Small intestine (tissue), 7 donors: ENCODE results near the gene CACNB1. TPM values are rescaled to one million over a fixed set of nuclear protein-coding genes. Genes with fewer than 3 reads are reported as not detected.
"Not testable (repeated sequence)": the region's sequence is repeated elsewhere in the genome, so short reads cannot be mapped to it uniquely, and the experiment has no call there.

ENCODE experiments used
- DNase-seq, 2 donors: peaks; one replicate each; pipeline versions ENCODE4 v3.0.0 to v3.0.0-alpha.2; 2013
- FAIRE-seq: peaks from 2 replicates; lab custom pipeline; 2012; peaks lifted over from hg19 to GRCh38; lab: Jason Lieb, UNC
- H3K27ac ChIP-seq, 3 donors: one replicate each; pipeline ENCODE4 v1.5.1; 2013; ENCODE audit warnings: low read length in 2 of 3, mild to moderate bottlenecking in 2 of 3, control low read depth in 1 of 3, inconsistent platforms in 1 of 3, low read depth in 1 of 3, moderate library complexity in 1 of 3
- H3K27me3 ChIP-seq, 3 donors: one replicate each; pipeline ENCODE4 v1.6.1; 2013; ENCODE audit warnings: low read length in 3 of 3, inconsistent platforms in 1 of 3; ENCODE audit not compliant: control insufficient read depth in 3 of 3, insufficient read depth in 3 of 3
- H3K36me3 ChIP-seq, 3 donors: one replicate each; pipeline ENCODE4 v1.6.1; 2013; ENCODE audit warnings: low read length in 3 of 3, inconsistent platforms in 1 of 3, low read depth in 1 of 3, mild to moderate bottlenecking in 1 of 3, moderate library complexity in 1 of 3; ENCODE audit not compliant: control insufficient read depth in 3 of 3, insufficient read depth in 2 of 3
- H3K4me1 ChIP-seq, 3 donors: one replicate each; pipeline ENCODE4 v1.6.1; 2013; ENCODE audit warnings: low read length in 2 of 3, inconsistent platforms in 1 of 3, low read depth in 1 of 3, mild to moderate bottlenecking in 1 of 3, moderate library complexity in 1 of 3; ENCODE audit not compliant: control insufficient read depth in 3 of 3, insufficient read depth in 2 of 3
- H3K4me3 ChIP-seq, 3 donors: one replicate each; pipeline ENCODE4 v1.5.1; 2013; ENCODE audit warnings: low read length in 3 of 3, control low read depth in 1 of 3, inconsistent platforms in 1 of 3, low read depth in 1 of 3, mild to moderate bottlenecking in 1 of 3, moderate library complexity in 1 of 3
- H3K9me3 ChIP-seq, 2 donors: one replicate each; pipeline ENCODE4 v1.6.1; 2013; ENCODE audit warnings: low read depth in 1 of 2, low read length in 1 of 2; ENCODE audit not compliant: control insufficient read depth in 2 of 2, insufficient read depth in 1 of 2
- WGBS, 3 donors: extraction: QIAGEN DNeasy Blood & Tissue Kit; methylation state at CpG; one replicate each; pipeline ENCODE4 v1.1.7; 2013; 5-methylcytosine and 5-hydroxymethylcytosine counted together
- polyA plus RNA-seq, 4 donors: library from polyadenylated mRNA; stranded (reverse) in 3 of 4; unstranded in 1 of 4; fragments of 200-250 nt in 3 of 4; fragments of 120-200 nt in 1 of 4; gene quantifications; one replicate each; pipeline versions ENCODE4 v1.2.1 to v1.2.3, GENCODE V29; 2013
- donor health status: healthy with polysubstance abuse.
- donor health status: control.
- donor health status: control.
- donor health status: Bipolar disorder and iron deficiency.
- donor health status: healthy.

CACNB1 gene
- polyA plus RNA-seq, 4 donors = 0.45 to 3.7 (median 1.5) TPM

DNA sequence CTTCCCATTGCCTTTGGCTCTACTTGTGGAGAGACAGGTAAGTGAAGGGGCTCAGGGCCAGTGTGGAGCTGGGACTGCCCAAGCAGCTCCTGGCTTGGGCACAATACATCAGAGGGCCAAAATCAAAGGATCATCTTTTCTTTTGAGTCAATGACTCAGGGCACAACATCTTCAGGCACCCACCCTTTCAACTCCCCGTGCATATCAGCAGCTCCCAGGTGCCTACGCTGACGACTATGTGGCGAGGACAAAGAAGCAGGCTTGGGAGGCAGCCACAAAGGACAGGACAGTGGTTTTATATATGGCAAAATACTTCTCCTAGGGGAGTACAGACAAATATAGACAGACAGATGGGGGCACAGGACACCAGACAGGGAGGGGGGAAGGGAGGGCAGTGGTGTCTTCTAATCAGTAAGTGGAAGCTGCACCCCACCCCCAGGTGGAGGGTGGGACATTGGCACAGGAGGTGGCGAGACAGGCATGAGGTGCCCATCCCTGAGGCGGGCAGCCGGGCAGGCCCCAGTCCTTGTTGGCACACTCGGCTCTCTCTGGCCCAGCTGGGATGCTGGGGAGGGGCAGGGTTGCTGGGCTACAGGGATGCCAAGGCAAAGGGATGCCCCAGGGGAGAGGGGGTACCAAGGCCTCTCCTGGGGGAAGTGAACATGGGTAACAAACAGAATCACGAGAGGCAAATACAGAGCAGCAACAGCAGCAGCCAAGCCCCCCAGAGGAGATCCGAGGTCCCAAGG, 23.8 kb downstream of the CACNB1 start:
- peaks cover 0 to 6% (median 0%) of the 10 kb centered on the region in 3 donors for H3K27me3 ChIP-seq
- no peak for DNase-seq
- peaks cover 0 to 8% (median 0%) of the 10 kb centered on the region in 3 donors for H3K4me1 ChIP-seq
- WGBS, 3 donors = 53 to 63% (median 58%) methylated on average over 10 of the region's 10 CpGs
- no peak for FAIRE-seq
- H3K4me3 ChIP-seq = no peak overlapping the region
- H3K9me3 ChIP-seq = no peaks in the 10 kb centered on the region
- peaks cover 0 to 19% (median 0%) of the 10 kb centered on the region in 3 donors for H3K36me3 ChIP-seq
- no peak overlapping the region for H3K27ac ChIP-seq

DNA sequence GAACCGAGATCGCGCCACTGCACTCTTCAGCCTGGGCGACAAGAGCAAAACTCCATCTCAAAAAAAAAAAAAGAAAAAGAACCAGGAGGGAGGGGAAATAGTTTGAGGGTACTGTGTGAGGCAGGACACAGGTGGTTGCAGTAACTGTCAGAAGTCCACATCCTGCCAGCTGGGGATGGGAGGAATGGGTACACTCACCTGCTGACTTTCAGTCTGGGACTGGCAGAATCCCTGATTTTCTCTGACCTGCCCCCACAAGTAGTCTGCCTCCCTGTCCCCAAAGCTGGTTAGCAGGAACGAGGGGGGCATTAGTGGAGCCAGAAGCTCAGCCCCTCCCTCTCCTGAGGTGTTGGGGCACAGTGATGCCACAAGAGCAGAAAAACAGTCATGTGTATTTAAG, 24.4 kb downstream of the CACNB1 start:
- no peak for DNase-seq
- no peak for FAIRE-seq
- WGBS, 3 donors = 60 to 80% (median 71%) methylated on average over 5 of the region's 5 CpGs
- H3K9me3 ChIP-seq = no peaks in the 10 kb centered on the region
- H3K27ac ChIP-seq = no peak overlapping the region
- peaks cover 0 to 6% (median 0%) of the 10 kb centered on the region in 3 donors for H3K27me3 ChIP-seq
- no peak overlapping the region for H3K4me3 ChIP-seq
- H3K36me3 ChIP-seq = peaks cover 0 to 19% (median 0%) of the 10 kb centered on the region in 3 donors
- H3K4me1 ChIP-seq = peaks cover 0 to 6% (median 0%) of the 10 kb centered on the region in 3 donors

DNA sequence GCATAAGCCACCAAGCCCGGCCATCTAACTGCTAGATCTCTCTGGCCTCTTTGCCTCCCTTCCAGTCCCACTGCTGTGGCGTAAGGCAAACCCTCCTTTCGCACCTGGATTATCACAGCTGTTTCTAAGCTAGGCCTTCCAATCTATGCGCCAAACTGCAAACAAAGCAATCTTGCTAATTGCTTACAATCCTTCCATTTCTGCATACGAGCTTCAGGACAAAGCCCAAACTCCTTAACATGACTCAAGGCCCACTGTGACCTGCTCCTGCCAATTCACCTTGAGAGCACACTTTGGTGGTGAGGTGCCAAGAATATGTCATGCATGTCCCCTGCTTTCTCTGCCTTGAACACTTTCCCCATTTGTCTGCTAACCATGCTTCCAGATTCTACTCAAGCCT, 25.5 kb downstream of the CACNB1 start:
- peaks cover 0 to 9% (median 0%) of the 10 kb centered on the region in 3 donors for H3K27me3 ChIP-seq
- H3K27ac ChIP-seq = no peak overlapping the region
- peaks cover 0 to 8% (median 0%) of the 10 kb centered on the region in 3 donors for H3K36me3 ChIP-seq
- H3K9me3 ChIP-seq = no peaks in the 10 kb centered on the region
- peaks cover 0 to 4% (median 0%) of the 10 kb centered on the region in 3 donors for H3K4me1 ChIP-seq
- no peak overlapping the region for H3K4me3 ChIP-seq
- FAIRE-seq = no peak
- DNase-seq = no peak
- 64 to 77% (median 65%) methylated on average over 5 of the region's 5 CpGs for WGBS, 3 donors

DNA sequence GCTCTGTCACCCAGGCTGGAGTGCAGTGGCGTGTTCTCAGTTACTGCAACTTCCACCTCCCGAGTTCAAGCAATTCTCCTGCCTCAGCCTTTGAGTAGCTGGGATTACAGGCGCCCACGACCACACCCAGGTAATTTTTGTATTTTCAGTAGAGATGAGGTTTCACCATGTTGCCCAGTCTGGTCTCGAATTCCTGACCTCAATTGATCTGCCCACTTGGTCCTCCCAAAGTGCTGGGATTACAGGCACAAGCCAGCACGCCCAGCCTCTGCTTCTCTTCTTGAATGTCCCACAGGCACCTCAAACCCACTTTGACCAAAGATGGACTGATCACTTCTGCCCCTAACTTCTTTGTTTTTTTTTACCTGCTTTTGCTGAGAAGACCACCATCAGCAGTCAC, 26.9 kb downstream of the CACNB1 start:
- 66 to 72% (median 72%) methylated on average over 6 of the region's 6 CpGs for WGBS, 3 donors
- Histone ChIP-seq H3K4me1 (peaks cover 0 to 5% (median 0%) of the 10 kb centered on the region in 3 donors), H3K27me3 (peaks cover 0 to 23% (median 3%) of the 10 kb centered on the region in 3 donors), H3K36me3 (peaks cover 0 to 7% (median 0%) of the 10 kb centered on the region in 3 donors), H3K4me3 (no peak overlapping the region), H3K27ac (no peak overlapping the region), H3K9me3 (no peaks in the 10 kb centered on the region)
- DNase-seq (no peak), FAIRE-seq (no peak)

DNA sequence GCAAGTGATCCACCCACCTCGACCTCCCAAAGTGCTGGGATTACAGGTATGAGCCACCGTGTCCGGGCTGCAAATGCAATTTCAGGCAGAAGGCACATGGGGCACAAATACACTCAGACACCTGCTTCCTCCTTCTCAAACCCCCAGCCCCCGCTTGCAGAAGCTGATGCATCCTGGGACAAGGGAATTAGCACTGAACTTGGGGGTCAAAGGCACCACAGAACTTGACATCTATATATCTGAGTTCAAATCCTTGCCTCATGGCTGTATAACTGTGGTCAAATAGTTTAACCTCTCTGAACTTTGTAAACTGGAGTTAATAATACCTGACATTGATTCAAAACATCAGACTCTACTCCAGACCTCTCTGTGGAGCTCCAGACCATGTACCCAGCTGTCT, 27.4 kb downstream of the CACNB1 start:
- no peak overlapping the region for H3K4me3 ChIP-seq
- no peak for FAIRE-seq
- H3K27me3 ChIP-seq = peaks cover 0 to 27% (median 4%) of the 10 kb centered on the region in 3 donors
- DNase-seq = no peak
- peaks cover 0 to 4% (median 0%) of the 10 kb centered on the region in 3 donors for H3K36me3 ChIP-seq
- H3K27ac ChIP-seq = no peak overlapping the region
- WGBS, 3 donors = 40 to 51% (median 45%) methylated on average over 4 of the region's 4 CpGs
- peaks cover 0 to 7% (median 0%) of the 10 kb centered on the region in 3 donors for H3K4me1 ChIP-seq
- no peaks in the 10 kb centered on the region for H3K9me3 ChIP-seq

- Histone ChIP-seq H3K9me3 (no peaks in the 10 kb centered on the region), H3K27me3 (peaks cover 0 to 33% (median 4%) of the 10 kb centered on the region in 3 donors), H3K4me3 (no peak overlapping the region), H3K4me1 (peaks cover 0 to 6% (median 0%) of the 10 kb centered on the region in 3 donors), H3K27ac (no peak overlapping the region), H3K36me3 (peaks cover 0 to 2% (median 0%) of the 10 kb centered on the region in 3 donors)
- DNase-seq = no peak
- 79 to 85% (median 83%) methylated on average over 3 of the region's 3 CpGs for WGBS, 3 donors
- no peak for FAIRE-seq
These were observed 28.0 kb downstream of the CACNB1 start for GRCh38 chr17:39169518-39169917.

- no peak overlapping the region for H3K27ac ChIP-seq
- no peaks in the 10 kb centered on the region for H3K9me3 ChIP-seq
- 79 to 84% (median 84%) methylated on average over 14 of the region's 14 CpGs for WGBS, 3 donors
- FAIRE-seq = no peak
- peaks cover 0 to 35% (median 4%) of the 10 kb centered on the region in 3 donors for H3K27me3 ChIP-seq
- no peak for DNase-seq
- peaks cover 0 to 6% (median 0%) of the 10 kb centered on the region in 3 donors for H3K4me1 ChIP-seq
- peaks cover 0 to 1% (median 0%) of the 10 kb centered on the region in 3 donors for H3K36me3 ChIP-seq
- H3K4me3 ChIP-seq = no peak overlapping the region
These were observed 28.4 kb downstream of the CACNB1 start for GRCh38 chr17:39169101-39169500.

GRCh38 chr17:39168503-39168902, 29.0 kb downstream of the CACNB1 start:
- not testable (repeated sequence) for DNase-seq, FAIRE-seq
- 95 to 96% (median 96%) methylated on average over 10 of the region's 10 CpGs for WGBS, 3 donors

More at GRCh38 chr17:39168503-39168902, 29.0 kb downstream of the CACNB1 start:
- not testable (repeated sequence) for H3K4me1 ChIP-seq, H3K4me3 ChIP-seq, H3K27ac ChIP-seq, H3K9me3 ChIP-seq, H3K36me3 ChIP-seq
- peaks cover 0 to 35% (median 4%) of the 10 kb centered on the region in 3 donors for H3K27me3 ChIP-seq
